A673 (cell line): Measurements from ENCODE around the gene GBF1. TPM values are rescaled to one million over a fixed set of nuclear protein-coding genes. Genes with fewer than 3 reads are reported as not detected.

Source experiments
- BruUV-seq: library from RNA; stranded (reverse); fragments of 400-500 nt; replicated peaks from 2 replicates; lab custom pipeline; 2021; lab: Mats Ljungman, UMichigan
- CTCF ChIA-PET: fragments of 300-600 bp; sonication (Branson Sonifier 250); formaldehyde crosslinking; loops from one replicate; lab custom pipeline; 2022; ENCODE audit warnings: antibody characterized with exemption; lab: Charles Lee
- POLR2A ChIA-PET: fragments of 300-600 bp; sonication (Branson Sonifier 250); formaldehyde crosslinking; loops from one replicate; lab custom pipeline; 2022; ENCODE audit warnings: antibody characterized with exemption; ENCODE audit not compliant: low non-redundant PET; lab: Charles Lee
- DNase-seq: peaks from one replicate; pipeline ENCODE4 v3.0.0-alpha.2; 2015; ENCODE audit warnings: low spot score
- H3K27ac ChIP-seq: fragments of 200-600 bp; sonication (generic); 2 replicates; pipeline ENCODE4 v1.5.1; 2016; ENCODE audit warnings: mixed run types, low read depth, mild to moderate bottlenecking, mixed read lengths, antibody characterized with exemption, low read length; ENCODE audit not compliant: poor library complexity, severe bottlenecking
- H3K27me3 ChIP-seq: fragments of 200-600 bp; sonication (generic); replicated peaks from 2 replicates; pipeline ENCODE4 v1.6.1; 2017; ENCODE audit warnings: mixed run types, low read depth, mild to moderate bottlenecking, mixed read lengths, antibody characterized with exemption, low read length; ENCODE audit not compliant: insufficient read depth, poor library complexity
- H3K36me3 ChIP-seq: fragments of 200-600 bp; sonication (generic); 2 replicates; pipeline ENCODE4 v1.6.1; 2016; ENCODE audit warnings: mixed run types, mild to moderate bottlenecking, mixed read lengths, antibody characterized with exemption, low read length; ENCODE audit not compliant: insufficient read depth, poor library complexity, severe bottlenecking
- H3K4me1 ChIP-seq: fragments of 200-600 bp; sonication (generic); 2 replicates; pipeline ENCODE4 v1.6.1; 2017; ENCODE audit warnings: mixed run types, mild to moderate bottlenecking, mixed read lengths, antibody characterized with exemption, low read length; ENCODE audit not compliant: insufficient read depth, poor library complexity, severe bottlenecking
- H3K4me3 ChIP-seq: fragments of 200-600 bp; sonication (generic); 2 replicates; pipeline ENCODE4 v1.5.1; 2016; ENCODE audit warnings: low read depth, mixed run types, mild to moderate bottlenecking, mixed read lengths, low read length; ENCODE audit not compliant: poor library complexity, severe bottlenecking
- H3K9me3 ChIP-seq: fragments of 200-600 bp; sonication (generic); 2 replicates; pipeline ENCODE4 v1.6.1; 2016; ENCODE audit warnings: mixed run types, low read depth, mild to moderate bottlenecking, mixed read lengths, antibody characterized with exemption, low read length; ENCODE audit not compliant: poor library complexity, severe bottlenecking
- CTCF ChIP-seq: fragments of 300-800, 200-600 bp; sonication (generic); conservative IDR thresholded peaks from 2 replicates; pipeline ENCODE4 v1.5.1; 2017; ENCODE audit warnings: low read depth, mild to moderate bottlenecking, antibody characterized with exemption, low read length, moderate library complexity, mixed read lengths
- EZH2 ChIP-seq: fragments of 200-600 bp; sonication (generic); IDR thresholded peaks from 2 replicates; pipeline ENCODE4 v1.6.1; 2017; ENCODE audit warnings: borderline replicate concordance, low read depth, mild to moderate bottlenecking, mixed read lengths, antibody characterized with exemption, low read length; ENCODE audit not compliant: poor library complexity, severe bottlenecking
- intact Hi-C: fragments of 100-400 bp; cut with micrococcal nuclease; formaldehyde crosslinking; loops from one replicate; pipeline ENCODE4 v1.10.0; 2022; ENCODE audit not compliant: unreplicated experiment
- total RNA-seq: library from RNA; stranded (reverse); gene quantifications from 2 replicates; pipeline ENCODE4 v1.2.3, GENCODE V29; 2021

Gene GBF1
- total RNA-seq, 1 experiment from 2014 or later, result 50.0 TPM

DNA sequence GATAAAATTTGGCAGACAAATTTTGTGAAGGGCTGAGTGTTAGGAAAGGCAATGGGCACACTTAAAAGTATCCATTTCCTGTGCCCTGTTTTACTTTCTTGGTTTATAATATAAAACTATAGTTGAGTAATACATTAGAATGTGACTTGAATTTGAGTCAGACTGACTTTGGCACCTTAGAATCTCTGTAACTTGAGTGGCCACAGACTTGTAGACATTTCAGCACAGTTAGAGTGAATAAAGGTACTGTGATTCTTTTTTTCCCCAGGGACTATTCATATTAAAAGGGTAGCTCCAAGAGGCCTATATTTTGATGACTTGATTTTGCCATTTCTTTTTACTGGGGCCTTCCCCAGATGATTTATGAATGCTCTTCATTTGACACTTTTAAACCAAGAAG is 22.4 kb downstream of the GBF1 start:
- Histone ChIP-seq H3K27me3 (no peaks in the 10 kb centered on the region), H3K27ac (peak overlapping the region; percentile 27), H3K9me3 (no peaks in the 10 kb centered on the region), H3K36me3 (no peaks in the 10 kb centered on the region), H3K4me3 (no peak overlapping the region), H3K4me1 (peaks cover 12% of the 10 kb centered on the region)
- DNase-seq, result peak; percentile 19
- intact Hi-C loops, result no loop called here
- ChIA-PET POLR2A (no interaction called here), CTCF (no interaction called here)
- BruUV-seq, result no TSS peak
- TF ChIP-seq EZH2 (no peak), CTCF (no peak)

GRCh38 chr10:102268375-102268888 is 23.1 kb downstream of the GBF1 start:
- H3K27ac ChIP-seq, result peak overlapping the region; percentile 2
- peaks cover 12% of the 10 kb centered on the region for H3K4me1 ChIP-seq
- no peak for TF ChIP-seq CTCF
- TF ChIP-seq EZH2, result no peak
- BruUV-seq, result no TSS peak
- no peaks in the 10 kb centered on the region for H3K36me3 ChIP-seq
- intact Hi-C loops, result no loop called here
- ChIA-PET POLR2A (no interaction called here), CTCF (no interaction called here)
- no peaks in the 10 kb centered on the region for H3K27me3 ChIP-seq
- no peak for DNase-seq
- H3K9me3 ChIP-seq, result no peaks in the 10 kb centered on the region
- H3K4me3 ChIP-seq, result no peak overlapping the region

- H3K27ac ChIP-seq, result no peak overlapping the region
- CTCF ChIA-PET, result no interaction called here
These were observed 23.7 kb downstream of the GBF1 start for GRCh38 chr10:102269017-102269416.

More at GRCh38 chr10:102269017-102269416, 23.7 kb downstream of the GBF1 start:
- POLR2A ChIA-PET, result no interaction called here
- TF ChIP-seq CTCF (no peak), EZH2 (no peak)
- DNase-seq, result no peak
- H3K9me3 ChIP-seq, result no peaks in the 10 kb centered on the region
- intact Hi-C loops, result no loop called here
- BruUV-seq, result no TSS peak
- peaks cover 12% of the 10 kb centered on the region for H3K4me1 ChIP-seq
- H3K36me3 ChIP-seq, result no peaks in the 10 kb centered on the region
- H3K27me3 ChIP-seq, result no peaks in the 10 kb centered on the region
- no peak overlapping the region for H3K4me3 ChIP-seq
